ENCODE data around the gene C14orf132.

Gene C14orf132

DNA sequence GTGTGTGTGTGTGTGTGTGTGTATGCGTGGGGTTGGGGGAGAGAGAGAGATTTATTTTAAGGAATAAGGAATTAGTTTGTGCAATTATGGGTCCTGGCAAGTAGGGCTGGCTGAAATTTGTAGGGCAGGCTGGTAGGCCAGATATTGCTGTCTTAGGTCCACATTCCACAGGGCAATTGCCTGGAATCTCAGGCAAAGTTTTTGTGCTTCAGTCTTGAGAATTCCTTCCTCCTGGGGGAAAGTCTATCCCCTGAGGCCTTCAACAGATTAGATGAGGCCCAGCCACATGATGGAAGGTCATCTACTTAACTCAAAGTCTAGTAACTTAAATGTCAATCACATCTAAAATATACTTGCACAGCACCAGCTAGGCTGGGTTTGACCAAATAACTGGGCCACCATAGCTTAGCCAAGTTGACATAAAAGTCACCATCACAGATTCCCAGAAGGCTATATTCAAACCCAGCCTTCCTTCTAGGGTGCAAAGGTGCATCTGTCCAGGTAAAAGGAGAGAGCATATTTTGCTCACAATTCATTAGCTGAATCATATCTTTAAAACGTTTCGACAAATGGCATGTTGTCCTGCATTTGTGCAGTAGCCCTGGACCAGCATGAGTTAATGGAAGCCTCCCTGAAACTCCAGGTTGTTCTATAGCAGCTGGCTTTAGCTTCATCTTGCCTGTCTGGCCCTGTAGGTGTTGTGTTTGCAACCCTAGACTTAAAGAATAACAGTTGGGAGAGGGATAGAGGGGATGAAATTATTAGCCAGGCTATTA is 63.1 kb downstream of the C14orf132 start:
- no peak for DNase-seq

- DNase-seq: no peak
Observed at GRCh38 chr14:96103075-96103474, 63.9 kb downstream of the C14orf132 start.

- DNase-seq: no peak
Observed at GRCh38 chr14:96103560-96104460, 64.6 kb downstream of the C14orf132 start.

DNA sequence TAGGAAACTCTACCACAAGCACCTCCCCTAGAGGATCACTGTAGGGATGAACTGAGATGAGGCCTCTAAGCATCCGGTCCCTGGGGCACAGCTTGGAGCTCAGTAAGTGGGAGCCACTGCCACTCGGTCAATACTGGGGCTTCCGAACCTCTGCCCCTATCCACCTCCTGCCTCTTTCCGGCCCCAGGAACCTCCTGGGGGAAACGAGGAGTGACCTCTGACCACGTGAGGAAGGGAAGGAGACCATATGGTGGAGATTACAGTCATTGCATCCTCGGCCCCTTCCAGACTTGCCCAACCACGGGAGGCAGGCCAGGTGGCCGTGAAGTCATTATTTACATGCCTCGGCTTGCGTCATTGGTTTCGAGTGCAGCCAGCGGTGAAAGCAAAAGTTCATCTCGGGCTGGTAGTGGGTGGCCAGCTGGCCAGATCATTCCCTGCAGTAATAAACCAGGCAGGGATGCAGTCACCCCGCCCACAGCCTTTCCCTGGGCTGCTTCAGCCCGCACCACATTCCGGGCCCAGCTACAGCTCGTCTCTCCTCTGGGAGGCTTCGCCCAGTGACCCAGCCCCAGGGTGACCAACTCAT is 65.4 kb downstream of the C14orf132 start:
- DNase-seq: no peak

GRCh38 chr14:96105089-96105925 is 66.1 kb downstream of the C14orf132 start:
- DNase-seq: no peak

DNA sequence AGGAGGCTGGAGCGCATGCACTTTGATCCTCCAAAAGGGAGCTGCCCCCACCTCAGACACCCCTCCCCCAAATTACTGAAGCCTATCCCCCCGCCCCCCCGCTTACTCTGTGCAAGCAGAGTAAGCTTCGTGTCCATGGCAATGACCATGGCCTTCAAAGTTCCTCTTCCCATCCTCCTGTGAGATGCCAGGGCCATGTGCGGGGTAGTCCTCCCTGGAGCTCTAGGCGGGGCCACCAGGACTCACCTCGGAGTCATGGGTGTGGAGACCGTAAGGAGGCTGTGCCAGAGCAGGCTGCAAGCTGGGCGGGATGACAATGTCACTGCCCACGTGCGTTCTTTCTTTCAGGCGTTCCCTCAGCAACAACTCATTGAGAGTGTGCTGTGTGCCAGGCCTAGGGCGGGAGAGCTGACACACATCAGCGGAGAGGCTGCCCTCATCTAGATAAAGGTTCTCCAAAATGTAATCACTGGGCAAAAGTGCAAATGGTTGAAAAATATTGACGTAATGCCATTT is 66.8 kb downstream of the C14orf132 start:
- DNase-seq: no peak

GRCh38 chr14:96106891-96107290 is 67.7 kb downstream of the C14orf132 start:
- no peak for DNase-seq

GRCh38 chr14:96108061-96108795 is 69.1 kb downstream of the C14orf132 start:
- no peak for DNase-seq

DNA sequence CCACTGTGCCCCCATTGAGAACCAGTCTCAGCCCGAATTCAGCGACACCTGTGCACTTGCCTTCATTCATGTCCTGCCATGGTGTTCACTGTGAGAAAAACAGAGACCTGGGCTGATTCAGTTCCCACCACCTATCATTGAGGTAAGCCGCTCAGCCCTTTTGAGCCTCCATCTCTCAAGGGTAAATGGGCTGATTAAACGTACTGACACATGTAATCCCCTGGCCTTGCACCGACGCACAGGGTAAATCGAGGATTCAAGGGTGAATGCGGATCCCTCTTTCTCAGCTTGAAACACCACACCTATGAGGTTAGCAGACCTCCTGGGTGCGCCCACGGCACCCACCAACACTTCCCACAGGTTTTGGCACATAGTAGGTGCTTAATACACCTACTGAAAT is 69.7 kb downstream of the C14orf132 start:
- no peak for DNase-seq

DNA sequence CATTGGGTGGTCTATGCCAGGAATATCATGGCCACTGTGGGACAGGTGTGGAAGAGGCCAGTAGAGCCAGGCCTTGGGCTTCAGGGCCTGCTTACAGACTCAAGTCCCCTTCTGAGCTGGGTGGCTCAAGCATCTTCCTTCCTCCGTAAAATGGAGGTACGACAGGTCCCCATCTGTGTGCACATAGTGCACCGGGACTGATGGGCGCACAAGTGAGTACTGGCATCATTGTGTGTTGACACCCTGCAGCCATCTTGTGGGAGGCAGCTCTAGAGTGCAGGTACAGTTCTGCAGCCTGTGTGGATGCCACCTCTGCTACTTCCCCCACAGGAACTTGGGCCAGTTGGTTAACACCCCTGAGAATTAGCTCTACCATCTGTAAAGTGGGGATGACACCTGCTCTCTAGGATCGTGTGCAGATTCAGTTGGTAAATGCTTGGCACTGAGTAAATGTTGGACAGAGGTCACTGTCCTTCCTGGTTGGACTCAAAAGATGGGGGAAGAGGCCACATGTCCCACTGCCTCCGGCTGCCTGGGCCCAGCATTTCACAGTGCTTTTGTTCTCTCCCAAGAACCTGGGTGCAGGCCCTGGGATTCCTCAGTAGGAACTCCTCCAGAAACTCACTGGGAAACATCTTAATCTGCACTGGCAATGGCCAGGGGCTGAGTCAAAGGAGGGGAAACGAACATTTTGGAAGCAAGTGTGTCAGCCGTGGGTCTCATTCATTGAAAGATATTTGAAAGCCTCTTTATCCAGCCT is 70.6 kb downstream of the C14orf132 start:
- no peak for DNase-seq

DNA sequence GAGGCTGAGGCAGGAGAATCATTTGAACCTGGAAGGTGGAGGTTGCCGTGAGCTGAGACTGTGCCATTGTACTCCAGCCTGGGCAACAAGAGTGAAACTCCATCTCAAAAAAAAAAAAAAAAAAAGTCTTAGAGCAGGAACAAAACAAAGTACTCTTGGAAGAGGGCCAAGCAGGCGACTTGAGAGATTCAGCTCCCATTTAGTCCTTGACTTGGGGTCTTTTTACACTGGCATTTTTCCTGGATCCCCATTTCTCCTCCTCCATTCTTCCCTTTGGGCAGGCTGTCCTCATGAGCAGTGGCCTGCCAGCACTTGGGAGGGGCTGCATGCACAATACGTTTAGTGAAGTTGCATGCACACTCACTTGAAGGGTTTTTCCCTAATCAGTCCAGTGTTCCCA is 72.9 kb downstream of the C14orf132 start:
- no peak for DNase-seq

DNA sequence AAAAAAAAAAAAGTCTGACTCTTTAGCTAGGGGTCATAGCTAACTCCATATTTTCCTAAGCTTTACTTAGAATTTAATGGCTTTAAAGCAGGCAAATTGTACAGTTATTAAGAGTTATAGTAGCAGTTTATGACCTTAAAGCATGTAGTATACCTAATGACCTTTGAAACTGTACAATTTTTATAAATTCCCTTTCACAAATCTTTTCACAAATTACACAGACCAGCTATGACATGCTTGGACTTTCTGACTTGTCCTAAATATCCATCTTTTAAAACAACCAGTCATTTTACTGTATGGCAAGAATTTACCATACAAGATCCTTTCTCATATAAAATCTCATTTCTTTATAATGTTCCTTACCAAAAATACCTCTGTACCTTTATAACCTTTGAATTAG is 74.8 kb downstream of the C14orf132 start:
- no peak for DNase-seq

DNA sequence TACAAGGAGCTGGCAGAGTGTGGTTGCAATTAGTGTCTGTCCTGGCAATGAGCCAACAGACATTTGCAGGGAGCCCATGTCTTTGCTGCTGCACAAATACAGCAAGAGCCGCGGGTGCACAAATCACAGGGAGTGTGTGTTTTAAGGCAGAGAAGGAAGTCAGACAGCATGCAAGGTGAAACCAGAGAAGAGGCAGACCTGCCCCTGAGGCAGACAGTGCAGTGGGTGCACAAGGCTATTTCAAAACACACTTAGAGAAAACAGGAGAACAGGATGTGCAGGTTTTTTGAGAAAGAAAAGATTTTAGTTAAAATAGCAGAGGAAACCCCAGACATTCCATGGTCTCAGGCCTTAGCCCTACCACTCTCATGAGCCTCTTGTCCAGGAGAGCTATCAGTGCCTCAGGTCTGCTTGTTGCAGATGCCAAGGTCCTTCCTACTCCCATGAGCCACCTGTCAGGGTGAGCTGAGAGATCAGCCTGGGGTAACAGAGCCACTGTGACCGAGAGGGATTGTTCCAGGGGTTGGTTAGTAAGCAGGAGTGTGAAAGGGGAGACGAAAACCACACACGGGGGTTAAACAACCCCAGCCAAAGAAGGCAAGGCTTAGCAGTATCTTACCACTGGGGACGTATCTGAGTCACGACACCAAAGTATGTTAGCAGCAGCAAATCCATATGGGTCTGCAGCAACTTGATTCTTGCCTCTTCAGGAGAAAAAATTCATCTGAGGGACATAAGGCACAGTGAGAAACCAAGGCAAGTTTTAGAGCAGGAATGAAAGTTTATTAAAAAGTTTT is 78.1 kb downstream of the C14orf132 start:
- DNase-seq: no peak

DNA sequence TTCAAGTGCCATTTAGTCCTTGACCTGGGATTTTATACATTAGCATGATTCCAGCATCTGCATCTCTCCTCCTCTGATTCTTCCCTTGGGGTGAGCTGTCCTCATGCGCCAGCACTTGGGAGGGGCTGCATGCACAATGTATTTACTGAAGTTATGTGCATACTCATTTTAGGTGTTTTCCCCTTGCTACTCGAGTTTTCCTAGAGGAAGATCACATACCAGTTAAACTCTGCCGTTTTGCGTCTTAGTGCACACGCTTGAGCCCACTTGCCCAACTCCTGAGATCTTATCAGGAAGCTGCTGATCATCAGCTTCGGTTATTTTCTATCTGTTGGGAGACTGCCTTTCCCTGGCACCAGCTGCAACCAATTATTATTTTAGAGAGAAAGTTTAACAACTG is 78.8 kb downstream of the C14orf132 start:
- no peak for DNase-seq

- no peak for DNase-seq
Observed at GRCh38 chr14:96118391-96118790, 79.2 kb downstream of the C14orf132 start.

- no peak for DNase-seq
Observed at GRCh38 chr14:96119947-96120346, 80.8 kb downstream of the C14orf132 start.

GRCh38 chr14:96120392-96120791 is 81.2 kb downstream of the C14orf132 start:
- no peak for DNase-seq

GRCh38 chr14:96120941-96121340 is 81.8 kb downstream of the C14orf132 start:
- no peak for DNase-seq

GRCh38 chr14:96121660-96122395 is 82.7 kb downstream of the C14orf132 start:
- no peak for DNase-seq
